ENCODE measurements around the gene TLL2. TPM values are rescaled to one million over a fixed set of nuclear protein-coding genes. Genes with fewer than 3 reads are reported as not detected.

TLL2 gene
- total and polyA plus RNA-seq, 2 experiments from 2014 or later = 2.6 to 3.0 TPM

GRCh38 chr10:96419351-96419750 is 94.4 kb downstream of the TLL2 start:
- no peak overlapping the region for H3K27ac ChIP-seq (ENCODE audit: low read depth)
- H3K27me3 Mint-ChIP-seq (ENCODE audit: insufficient read depth, low read depth, poor library complexity) = no peaks in the 10 kb centered on the region
- H3K27me3 ChIP-seq (ENCODE audit: insufficient read depth) = no peaks in the 10 kb centered on the region
- H3K4me3 ChIP-seq = no peak overlapping the region
- H3K36me3 Mint-ChIP-seq (ENCODE audit: low read depth) = no peaks in the 10 kb centered on the region
- H3K4me3 Mint-ChIP-seq = no peak overlapping the region
- H3K4me1 ChIP-seq (ENCODE audit: insufficient read depth) = no peaks in the 10 kb centered on the region
- H3K27ac Mint-ChIP-seq = no peak overlapping the region
- DNase-seq (ENCODE audit: low spot score) = no peak
- no peaks in the 10 kb centered on the region for H3K9me2 ChIP-seq (ENCODE audit: insufficient read depth)
- H3K4me1 Mint-ChIP-seq = peaks cover 4% of the 10 kb centered on the region; the same call in 2 of the 3 replicates
- no peak overlapping the region for H3K4me2 ChIP-seq
- no peaks in the 10 kb centered on the region for H3K36me3 ChIP-seq (ENCODE audit: insufficient read depth)
- ATAC-seq = no peak
- H4K20me1 ChIP-seq (replicated peaks; ENCODE audit: insufficient read depth) = no peaks in the 10 kb centered on the region
- H3K79me2 ChIP-seq (replicated peaks; ENCODE audit: insufficient read depth) = no peaks in the 10 kb centered on the region
- no peak for TF ChIP-seq EZH2 (IDR thresholded peaks at IDR 0.05; ENCODE audit: low read depth, unreplicated experiment)
- TF ChIP-seq ZNF331 (CRISPR knock-in tag; IDR thresholded peaks at IDR 0.05; ENCODE audit: low read depth) = no peak
- no peak for TF ChIP-seq POLR2AphosphoS5 (IDR thresholded peaks at IDR 0.05; ENCODE audit: low read depth)
- TF ChIP-seq CREB1 (CRISPR knock-in tag; IDR thresholded peaks at IDR 0.05; ENCODE audit: low read depth) = no peak
- H3F3A ChIP-seq (replicated peaks; ENCODE audit: low read depth) = no peaks in the 10 kb centered on the region
- H3K9me3 Mint-ChIP-seq = no peaks in the 10 kb centered on the region; the same call in 2 of the 3 replicates
- H2AFZ ChIP-seq = no peak overlapping the region

GRCh38 chr10:96418582-96418981 is 95.1 kb downstream of the TLL2 start:
- H3K27me3 ChIP-seq (ENCODE audit: insufficient read depth) = no peaks in the 10 kb centered on the region
- no peak for ATAC-seq
- H3K4me3 ChIP-seq = no peak overlapping the region
- H3K27me3 Mint-ChIP-seq (ENCODE audit: insufficient read depth, low read depth, poor library complexity) = no peaks in the 10 kb centered on the region
- H4K20me1 ChIP-seq (replicated peaks; ENCODE audit: insufficient read depth) = no peaks in the 10 kb centered on the region
- H3K27ac ChIP-seq (ENCODE audit: low read depth) = no peak overlapping the region
- H3K27ac Mint-ChIP-seq = no peak overlapping the region
- DNase-seq (ENCODE audit: low spot score) = no peak
- H3K9me2 ChIP-seq (ENCODE audit: insufficient read depth) = no peaks in the 10 kb centered on the region
- no peaks in the 10 kb centered on the region; the same call in 2 of the 3 replicates for H3K9me3 Mint-ChIP-seq
- H3K4me2 ChIP-seq = no peak overlapping the region
- H3K36me3 Mint-ChIP-seq (ENCODE audit: low read depth) = no peaks in the 10 kb centered on the region
- no peak overlapping the region for H2AFZ ChIP-seq
- H3K4me1 Mint-ChIP-seq = peaks cover 4% of the 10 kb centered on the region; the same call in 2 of the 3 replicates
- H3K4me3 Mint-ChIP-seq = no peak overlapping the region
- no peaks in the 10 kb centered on the region for H3K4me1 ChIP-seq (ENCODE audit: insufficient read depth)
- no peaks in the 10 kb centered on the region for H3K36me3 ChIP-seq (ENCODE audit: insufficient read depth)
- no peaks in the 10 kb centered on the region for H3K79me2 ChIP-seq (replicated peaks; ENCODE audit: insufficient read depth)
- no peaks in the 10 kb centered on the region for H3F3A ChIP-seq (replicated peaks; ENCODE audit: low read depth)
- TF ChIP-seq ZNF114 (CRISPR knock-in tag; IDR thresholded peaks at IDR 0.05) = no peak
- no peak for TF ChIP-seq EZH2phosphoT487 (IDR thresholded peaks at IDR 0.05; ENCODE audit: unreplicated experiment)
- TF ChIP-seq REST (IDR thresholded peaks at IDR 0.05; ENCODE audit: unreplicated experiment) = no peak
- no peak for TF ChIP-seq JUNB (IDR thresholded peaks at IDR 0.05; ENCODE audit: unreplicated experiment)
- TF ChIP-seq EZH2 (IDR thresholded peaks at IDR 0.05; ENCODE audit: low read depth, unreplicated experiment) = no peak
- no peak for TF ChIP-seq POLR2AphosphoS5 (IDR thresholded peaks at IDR 0.05; ENCODE audit: low read depth)
- no peak for TF ChIP-seq CREB1 (CRISPR knock-in tag; IDR thresholded peaks at IDR 0.05; ENCODE audit: low read depth)
- no peak for TF ChIP-seq CTCF (conservative IDR thresholded peaks at IDR 0.05; ENCODE audit: low read depth in 2 of 2)
- no peak for TF ChIP-seq NANOG (IDR thresholded peaks at IDR 0.05; ENCODE audit: borderline replicate concordance)
- no peak for TF ChIP-seq STAT1 (IDR thresholded peaks at IDR 0.05; ENCODE audit: unreplicated experiment)
